GM19324 (cell line): ENCODE measurements around the gene CLHC1.
"Not testable (repeated sequence)": the region's sequence is repeated elsewhere in the genome, so short reads cannot be mapped to it uniquely, and the experiment has no call there.

Experiments
- ATAC-seq: cut with Tn5 transposase; IDR thresholded peaks from one replicate; pipeline ENCODE4 v1.9.1; 2021; ENCODE audit warnings: mild to moderate bottlenecking, moderate library complexity; ENCODE audit not compliant: unreplicated experiment, low FRiP score

Gene CLHC1

DNA sequence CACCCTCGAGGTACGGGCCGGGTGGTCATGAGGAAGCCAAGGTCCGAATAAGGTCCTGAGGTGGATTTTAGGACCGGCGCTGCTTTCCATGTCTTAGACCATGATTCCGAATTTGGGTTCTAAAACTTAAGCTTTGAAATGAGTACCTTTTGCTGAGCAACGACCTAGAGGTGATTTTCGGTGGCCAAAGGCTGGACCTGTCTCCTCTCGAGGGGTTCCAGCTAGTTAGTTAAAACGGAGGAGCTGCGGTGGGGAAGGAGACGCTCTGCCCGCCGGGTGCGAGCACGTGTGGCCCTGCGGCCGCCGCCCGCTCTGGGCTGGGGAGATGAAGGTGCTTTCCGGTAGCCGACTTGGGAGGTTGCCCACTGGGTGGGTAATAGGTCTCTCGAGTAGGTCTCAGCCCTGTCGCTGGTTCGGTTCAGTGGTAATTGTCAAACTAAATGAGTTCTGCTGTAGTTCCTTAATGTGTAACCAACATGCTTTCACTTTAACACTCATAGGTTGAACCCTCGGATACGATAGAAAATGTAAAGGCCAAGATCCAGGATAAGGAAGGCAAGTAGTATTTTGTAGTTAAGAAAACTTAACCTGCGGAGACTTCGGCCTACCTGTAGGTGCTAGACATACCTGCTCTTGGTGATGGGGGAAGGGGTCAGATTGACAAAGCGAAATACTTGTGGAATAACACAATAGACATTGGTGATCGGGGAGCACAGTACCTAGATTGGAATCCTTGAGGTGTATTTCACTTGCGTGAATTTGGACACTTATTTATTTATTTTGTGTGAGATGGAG is 967 bp upstream of the CLHC1 start:
- peak; percentile 30 for ATAC-seq

DNA sequence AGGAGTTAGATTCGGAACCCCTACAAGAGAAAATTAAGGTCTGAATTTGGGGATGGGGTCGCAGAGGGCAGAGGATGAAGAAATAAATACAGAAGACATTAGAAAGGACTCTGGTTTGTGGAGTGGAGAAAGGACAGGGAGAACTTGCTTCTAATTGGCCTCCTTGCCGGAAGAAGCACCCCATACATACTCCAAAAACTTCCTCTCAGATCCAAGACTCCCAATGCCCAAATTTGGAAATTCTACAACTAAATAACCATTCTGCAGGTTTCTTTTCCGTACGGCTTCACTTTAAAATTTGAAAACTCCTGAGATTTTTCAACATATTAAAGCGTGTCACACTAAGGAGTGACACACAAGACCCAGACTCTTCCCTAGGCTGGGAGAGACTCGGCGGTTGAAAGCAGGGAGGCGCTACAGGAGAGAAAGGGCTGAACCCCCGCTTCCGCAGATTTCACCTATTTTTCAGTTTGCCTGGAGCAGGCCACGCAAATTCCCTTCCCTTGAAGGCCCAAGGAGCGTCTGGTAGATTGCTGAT is 478 bp downstream of the CLHC1 start:
- ATAC-seq, result no peak

DNA sequence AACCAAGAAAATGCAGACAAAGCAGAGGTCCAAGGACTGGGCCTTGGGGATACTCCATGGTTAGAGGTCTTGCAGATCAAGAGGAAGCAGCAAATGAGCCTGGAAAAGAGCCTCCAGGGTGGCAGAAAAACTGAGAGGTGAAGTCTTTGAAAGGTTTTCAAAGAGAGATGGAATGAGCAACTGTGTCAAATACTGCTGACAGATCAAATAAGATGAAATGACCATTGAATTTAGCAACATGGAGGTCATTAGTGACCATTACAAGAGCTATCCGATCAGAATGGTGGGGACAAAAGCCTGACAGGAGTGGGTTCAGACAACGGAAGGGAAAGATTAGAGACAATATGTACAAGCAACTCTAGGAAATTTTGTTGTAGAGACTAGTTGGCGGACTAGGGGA is 1.5 kb downstream of the CLHC1 start:
- no peak for ATAC-seq

DNA sequence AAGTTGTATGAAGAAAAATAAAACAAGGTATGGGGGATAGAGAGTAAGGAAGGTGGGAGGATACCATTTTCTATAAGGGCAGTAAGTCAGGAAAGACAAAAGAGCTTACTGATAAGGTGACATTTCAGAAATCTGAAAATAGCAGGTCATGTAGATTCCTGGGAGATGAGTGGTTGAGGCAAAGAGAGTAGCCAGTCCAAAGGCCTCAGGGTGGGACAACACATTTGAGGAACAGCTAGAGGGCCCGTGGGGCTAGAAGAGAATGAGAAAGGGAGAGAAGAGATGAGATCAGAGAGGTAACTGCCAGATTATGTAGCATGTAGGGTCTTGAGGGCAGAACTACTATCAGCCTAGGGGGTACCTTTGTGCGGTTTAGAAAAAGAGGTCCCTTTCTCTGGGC is 2.9 kb downstream of the CLHC1 start:
- no peak for ATAC-seq

DNA sequence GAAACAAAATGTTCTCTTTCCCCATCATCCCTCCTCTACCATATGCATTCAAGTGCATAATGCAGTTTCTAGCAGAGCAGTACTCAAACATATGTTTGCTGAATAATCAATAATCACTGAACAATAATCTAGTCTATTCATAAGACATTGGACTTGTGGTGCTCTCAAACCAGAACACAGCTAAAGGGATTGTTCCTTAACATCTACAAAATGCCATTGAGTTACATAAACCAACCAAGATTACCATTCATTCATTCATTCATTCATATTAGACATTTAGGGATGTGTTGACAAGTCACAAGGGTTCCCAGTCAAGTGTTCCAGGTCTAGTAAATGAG is 3.9 kb downstream of the CLHC1 start:
- ATAC-seq, result no peak

DNA sequence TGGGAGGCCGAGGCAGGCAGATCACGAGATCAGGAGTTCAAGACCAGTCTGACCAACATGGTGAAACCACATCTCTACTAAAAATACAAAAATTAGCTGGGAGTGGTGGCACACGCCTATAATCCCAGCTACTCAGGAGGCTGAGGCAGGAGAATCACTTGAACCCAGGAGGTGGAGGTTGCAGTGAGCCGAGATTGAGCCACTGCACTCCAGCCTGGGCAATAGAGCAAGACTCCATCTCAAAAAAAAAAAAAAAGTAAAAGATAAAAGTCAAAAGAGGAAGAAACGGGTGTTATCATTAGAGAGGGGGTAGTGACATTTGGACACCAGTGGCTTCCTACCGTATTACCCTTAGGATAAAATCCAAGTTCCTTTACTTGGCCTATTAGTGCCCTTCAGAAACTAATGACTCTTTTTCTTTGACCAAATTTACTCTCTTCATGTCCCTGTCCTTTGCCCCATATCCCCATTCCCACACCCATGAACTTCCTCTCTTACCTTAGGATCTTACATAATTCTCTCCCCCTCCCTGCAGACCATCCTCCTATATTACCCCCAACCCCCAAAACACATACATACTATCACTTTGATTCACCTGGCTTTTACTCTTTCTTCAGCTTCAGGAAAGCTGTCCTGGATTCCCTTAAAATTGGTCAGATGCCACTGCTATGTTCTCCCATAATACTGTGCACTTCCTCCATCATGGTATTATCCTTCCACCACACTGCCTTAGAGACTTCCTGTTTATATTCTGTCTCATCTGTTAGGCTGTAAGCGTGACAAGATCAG is 4.5 kb downstream of the CLHC1 start:
- ATAC-seq, result not testable (repeated sequence)

DNA sequence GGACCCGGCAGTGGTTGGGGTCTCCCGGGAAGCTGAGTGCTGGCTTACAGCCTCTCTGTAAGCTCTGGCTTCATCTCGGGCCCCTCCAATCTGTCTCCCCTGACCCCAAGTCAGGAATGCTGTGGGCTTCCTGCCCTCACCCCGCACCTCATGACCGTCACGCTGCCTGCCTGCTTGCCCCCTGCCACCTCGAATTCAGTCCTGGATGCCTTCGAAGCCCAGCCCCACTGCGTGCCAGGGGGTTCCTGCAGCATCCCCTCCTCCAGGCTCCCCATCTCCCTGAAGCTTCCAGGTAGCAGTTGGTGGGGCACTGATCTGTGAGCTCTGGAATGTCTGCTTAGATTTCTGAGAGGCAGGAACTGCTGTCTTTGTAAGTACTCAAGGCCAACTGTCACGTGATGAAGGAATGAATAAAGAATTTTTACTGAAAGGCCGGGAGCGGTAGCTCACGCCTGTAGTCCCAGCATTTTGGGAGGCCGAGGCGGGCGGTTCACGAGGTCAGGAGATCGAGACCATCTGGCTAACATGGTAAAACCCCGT is 6.5 kb downstream of the CLHC1 start:
- no peak for ATAC-seq

DNA sequence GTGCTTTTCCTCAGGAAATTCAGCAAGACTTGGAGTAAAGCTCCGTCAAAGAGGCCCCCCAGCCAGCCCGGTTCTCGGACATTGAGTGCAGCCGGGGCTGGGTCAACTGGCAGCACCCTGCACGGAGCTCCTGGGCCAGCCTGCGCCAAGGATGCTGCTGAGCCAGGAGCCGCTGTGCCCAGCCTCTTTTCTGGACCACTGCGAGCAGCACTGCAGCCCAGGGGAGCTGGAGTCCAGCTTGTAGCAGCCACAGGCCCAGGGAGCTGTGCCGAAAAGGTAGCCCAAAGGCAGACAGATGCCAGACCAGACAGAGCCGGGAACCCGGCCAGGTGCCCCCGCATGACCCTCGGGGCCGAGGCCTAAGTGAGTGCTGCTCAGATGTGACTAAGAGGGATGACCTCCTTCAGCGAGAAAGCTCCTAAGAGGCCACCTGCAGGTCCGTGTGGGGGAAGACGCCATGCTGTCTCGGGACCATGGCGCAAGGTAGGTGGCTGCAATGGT is 7.3 kb downstream of the CLHC1 start:
- ATAC-seq, result no peak

DNA sequence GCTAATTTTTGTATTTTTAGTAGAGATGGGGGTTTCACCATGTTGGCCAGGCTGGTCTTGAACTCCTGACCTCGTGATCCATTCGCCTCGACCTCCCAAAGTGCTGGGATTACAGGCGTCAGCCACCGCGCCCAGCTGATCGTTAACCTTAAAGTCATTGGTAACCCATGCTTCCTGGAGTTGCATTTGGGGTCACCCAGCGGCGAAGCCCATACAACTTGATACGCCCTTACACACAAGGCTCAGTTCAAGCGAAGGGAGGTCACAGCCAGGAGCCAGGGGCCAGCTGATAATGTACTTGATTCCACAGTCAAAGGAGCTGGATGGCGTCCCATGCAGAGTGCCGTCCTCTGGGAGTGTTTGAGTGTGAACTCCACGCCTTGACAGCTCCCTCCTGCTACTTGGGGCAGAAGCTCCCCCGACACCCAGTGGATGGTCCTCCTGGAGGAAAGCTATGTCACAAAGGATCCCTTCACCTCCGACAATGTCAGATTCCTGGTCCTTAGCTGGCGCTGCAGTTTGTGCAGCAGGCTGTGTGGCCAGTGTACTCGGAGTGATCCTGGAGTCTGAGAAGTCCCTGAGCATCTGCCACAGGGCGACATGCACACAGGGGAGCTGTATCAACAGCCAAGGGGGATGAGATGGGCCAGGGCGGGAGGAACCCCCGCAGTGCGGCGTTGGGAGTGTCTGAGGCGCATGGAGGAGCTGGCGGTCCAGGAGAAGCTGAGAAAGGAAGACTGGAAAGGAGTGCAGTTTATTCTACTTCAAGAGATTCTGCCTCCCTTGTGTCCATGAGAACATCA is 7.9 kb downstream of the CLHC1 start:
- no peak for ATAC-seq

DNA sequence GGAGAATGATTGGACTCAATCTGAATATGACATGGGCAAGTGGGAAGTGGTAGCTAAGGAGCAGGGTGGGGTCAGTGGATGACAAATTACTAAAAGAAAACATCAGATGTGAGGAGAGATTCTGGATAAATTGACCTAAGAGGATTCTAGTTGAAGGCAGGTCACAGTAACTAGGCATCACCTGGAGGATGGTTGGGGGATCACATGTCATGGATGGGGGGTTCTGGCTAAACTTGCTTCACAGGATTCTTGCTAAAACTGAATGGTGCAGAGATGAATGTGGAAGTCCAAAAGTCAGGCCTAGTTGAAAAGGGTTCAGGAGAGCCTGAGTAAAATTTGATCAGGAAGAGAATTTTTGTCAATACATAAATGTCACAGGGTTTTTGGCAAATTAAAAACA is 18.3 kb downstream of the CLHC1 start:
- ATAC-seq, result no peak

DNA sequence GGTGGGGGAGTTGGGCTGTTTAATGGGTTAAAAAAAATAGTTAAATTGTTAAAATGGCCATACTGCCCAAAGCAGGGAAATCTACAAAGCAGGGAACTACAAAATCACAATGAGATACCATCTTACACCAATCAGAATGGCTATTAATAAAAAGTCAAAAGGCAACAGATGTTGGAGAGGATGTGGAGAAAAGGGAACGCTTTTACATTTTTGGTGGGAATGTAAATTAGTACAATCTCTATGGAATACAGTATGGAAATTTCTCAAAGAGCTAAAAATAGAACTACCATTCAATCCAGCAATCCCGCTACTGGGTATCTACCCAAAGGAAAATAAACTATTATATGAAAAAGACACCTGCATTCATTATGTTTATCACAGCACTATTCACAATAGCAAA is 27.1 kb downstream of the CLHC1 start:
- no peak for ATAC-seq

DNA sequence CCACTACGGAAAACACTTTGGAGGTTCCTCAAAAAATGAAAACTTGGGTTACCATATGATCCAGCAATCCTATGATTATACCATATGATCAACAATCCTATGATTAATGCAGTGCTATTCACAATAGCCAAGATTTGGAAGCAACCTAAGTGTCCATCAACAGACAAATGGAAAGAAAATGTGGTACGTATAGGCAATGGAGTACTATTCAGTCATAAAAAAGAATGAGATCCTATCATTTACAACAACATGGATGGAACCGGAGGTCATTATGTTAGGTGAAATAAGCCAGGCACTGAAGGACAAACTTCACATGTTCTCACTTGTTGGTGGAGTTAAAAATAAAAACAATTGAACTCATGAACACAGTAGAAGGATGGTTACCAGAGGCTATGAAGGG is 27.6 kb downstream of the CLHC1 start:
- ATAC-seq, result no peak

DNA sequence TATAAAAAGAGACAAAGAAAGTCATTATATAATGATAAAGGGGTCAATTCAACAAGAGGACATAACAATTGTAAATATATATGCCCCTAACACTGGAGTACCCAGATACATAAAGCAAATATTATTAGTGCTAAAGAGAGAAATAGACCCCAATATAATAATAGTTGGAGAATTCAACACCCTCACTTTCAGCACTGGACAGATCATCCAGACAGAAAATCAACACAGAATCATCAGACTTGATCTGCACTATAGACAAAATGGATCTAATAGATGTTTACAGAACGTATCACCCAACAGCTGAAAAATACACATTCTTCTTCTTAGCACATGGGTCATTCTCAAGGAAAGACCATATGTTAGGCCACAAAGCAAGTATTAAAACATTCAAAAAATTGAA is 31.7 kb downstream of the CLHC1 start:
- no peak for ATAC-seq

DNA sequence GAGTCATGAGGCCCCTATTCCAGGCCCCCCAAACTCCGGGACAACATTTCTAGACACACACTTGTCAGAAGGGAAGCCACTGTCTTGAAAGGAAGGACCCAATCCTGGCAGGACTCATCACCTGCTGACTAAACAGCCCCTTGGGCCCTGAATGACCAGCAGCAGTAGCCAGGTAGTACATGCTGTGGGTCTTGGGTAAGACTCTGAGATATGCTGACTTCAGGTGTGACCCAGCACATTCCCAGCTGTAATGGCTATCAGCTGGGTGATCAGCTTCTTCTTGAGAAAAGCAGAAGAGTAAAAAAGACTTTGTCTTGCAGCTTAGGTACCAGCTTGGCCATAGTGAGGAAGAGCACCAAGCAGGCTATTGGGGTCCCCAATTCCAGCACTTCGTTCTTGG is 35.6 kb downstream of the CLHC1 start:
- ATAC-seq, result no peak

DNA sequence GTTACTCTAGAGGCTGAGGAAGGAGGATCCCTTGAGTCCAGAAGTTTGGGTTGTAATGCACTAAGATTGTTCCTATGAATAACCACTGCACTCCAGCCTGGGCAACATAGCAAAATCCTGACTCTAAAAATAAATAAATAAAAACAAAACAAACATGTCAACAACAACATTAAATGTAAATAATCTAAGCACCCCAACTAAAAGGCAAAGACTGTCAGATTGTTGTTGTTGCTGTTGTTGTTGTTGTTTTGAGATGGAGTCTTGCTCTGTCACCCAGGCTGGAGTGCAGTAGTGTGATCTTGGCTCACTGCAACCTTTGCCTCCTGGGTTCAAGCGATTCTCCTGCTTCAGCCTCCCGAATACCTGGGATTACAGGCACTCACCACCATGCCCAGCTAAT is 40.2 kb downstream of the CLHC1 start:
- not testable (repeated sequence) for ATAC-seq

DNA sequence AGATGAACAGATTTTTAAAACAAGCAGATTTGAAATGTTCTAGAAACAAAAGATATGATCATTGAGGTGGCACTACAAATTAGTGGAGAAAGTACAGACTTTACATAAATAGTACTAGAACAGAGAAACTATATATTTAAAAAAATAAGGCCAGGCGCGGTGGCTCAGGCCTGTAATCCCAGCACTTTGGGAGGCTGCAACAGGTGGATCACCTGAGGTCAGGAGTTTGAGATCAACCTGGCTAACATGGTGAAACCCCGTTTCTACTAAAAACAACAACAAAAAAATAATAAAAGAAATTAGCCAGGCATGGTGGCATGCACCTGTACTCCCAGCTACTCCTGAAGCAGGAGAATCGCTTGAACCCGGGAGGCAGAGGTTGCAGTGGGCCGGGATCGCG is 45.3 kb downstream of the CLHC1 start:
- ATAC-seq, result not testable (repeated sequence)

DNA sequence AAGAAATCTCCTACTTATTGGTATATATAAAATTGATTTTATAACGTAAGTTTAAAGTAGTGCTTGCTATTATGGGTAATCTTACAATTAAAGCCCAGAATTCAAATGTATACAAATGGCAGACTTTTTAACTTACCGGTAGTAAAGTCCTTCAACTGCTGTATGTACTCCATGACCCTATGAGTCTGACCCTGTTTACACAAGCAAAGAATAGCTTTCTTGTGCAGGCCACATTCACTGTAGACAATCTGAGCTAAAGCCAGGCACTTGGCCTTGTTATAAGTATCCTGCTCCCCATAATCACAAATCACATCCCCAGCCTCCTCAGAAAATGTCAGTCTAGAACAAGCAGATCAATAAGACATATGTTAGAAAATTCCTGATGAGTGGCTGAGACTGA is 51.7 kb downstream of the CLHC1 start:
- no peak for ATAC-seq

DNA sequence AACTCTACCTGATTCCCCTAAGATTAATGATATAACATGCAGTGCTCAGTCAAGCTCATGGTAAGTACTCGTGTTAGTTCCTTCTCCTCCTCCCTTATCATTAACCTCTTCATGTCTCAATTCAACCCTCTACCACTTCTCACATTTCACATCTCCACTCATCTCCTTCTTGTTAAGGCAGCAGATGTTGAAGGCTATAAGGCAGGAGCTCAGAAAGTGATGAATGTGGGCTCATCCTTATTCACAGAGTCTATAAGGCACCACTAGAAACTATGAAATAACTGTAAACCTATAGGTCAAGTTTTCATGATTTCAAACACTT is 56.0 kb downstream of the CLHC1 start:
- ATAC-seq, result no peak

DNA sequence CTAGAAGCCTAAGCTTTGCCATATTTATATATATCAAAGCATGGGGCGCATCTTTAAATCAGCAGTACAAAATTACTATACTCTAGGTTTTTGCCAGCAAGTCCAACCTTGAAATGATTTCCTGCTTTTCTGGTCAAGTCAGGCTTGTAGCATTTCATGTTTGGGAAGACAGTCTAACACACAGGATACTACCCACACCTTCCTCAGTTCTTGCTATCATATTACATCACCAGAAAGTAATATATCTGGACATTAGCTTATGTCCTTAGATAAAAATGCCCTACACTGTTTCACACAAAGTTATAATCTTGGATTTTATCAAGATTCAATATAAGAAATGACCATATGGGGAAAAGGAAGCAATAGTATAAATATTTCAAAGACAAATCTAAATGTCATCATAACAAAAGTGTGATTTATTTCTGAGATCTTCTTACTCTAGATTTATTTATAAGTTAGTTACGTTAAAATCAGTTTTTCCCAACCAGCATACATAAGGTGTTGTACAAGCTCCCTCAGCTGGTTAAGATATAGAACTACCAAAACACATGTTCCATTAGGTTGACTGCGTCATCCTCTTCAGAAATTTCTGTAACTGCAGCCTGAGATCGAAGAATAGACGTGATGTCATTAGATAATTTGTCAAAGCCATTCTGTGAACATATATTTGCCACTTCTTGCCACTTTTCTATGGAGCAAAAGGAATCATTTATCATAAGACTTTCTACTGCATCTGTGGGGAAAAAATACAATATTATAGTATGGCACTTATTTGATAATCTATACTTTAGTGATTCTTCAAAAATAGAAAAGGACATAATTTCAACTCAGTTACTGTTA is 56.6 kb downstream of the CLHC1 start:
- ATAC-seq, result no peak
